SU-DHL-6 (cell line): ENCODE results near the gene RCN2.

Experiments used
- CTCF ChIP-seq: fragments of 200-600 bp; sonication (generic); IDR thresholded peaks from one replicate; pipeline ENCODE4 v1.5.1; 2017; ENCODE audit warnings: antibody characterized with exemption, mild to moderate bottlenecking, low read length, moderate library complexity; ENCODE audit not compliant: insufficient read depth, poor library complexity, severe bottlenecking
- EZH2phosphoT487 ChIP-seq: fragments of 200-600 bp; sonication (generic), shearing (Covaris generic); conservative IDR thresholded peaks from 2 replicates; pipeline ENCODE4 v1.6.1; 2018; ENCODE audit warnings: mild to moderate bottlenecking, antibody characterized with exemption, low read length, moderate library complexity, mixed read lengths

GRCh38 chr15:76932135-76932966 is 802 bp downstream of the RCN2 start:
- TF ChIP-seq CTCF (no peak), EZH2phosphoT487 (no peak)
